Measurements from ENCODE around the gene PERM1.
A peak's percentile ranks its signal among the peaks of the same experiment; 100 is the strongest.

PERM1 gene

GRCh38 chr1:965526-966134 is 16.3 kb downstream of the PERM1 start:
- peak overlapping the region; percentile 89 for H3K27ac ChIP-seq (ENCODE audit: poor library complexity, severe bottlenecking)
- H3K36me3 ChIP-seq (ENCODE audit: low read depth): peaks cover 11% of the 10 kb centered on the region
- H3K4me1 ChIP-seq (ENCODE audit: insufficient read depth, poor library complexity, severe bottlenecking): no peaks in the 10 kb centered on the region
- DNase-seq (ENCODE audit: low spot score): no peak
- H3K4me3 ChIP-seq (ENCODE audit: severe bottlenecking): peak overlapping the region; percentile 61
- peak; percentile 0; the same call in 1 of the 3 replicates for ATAC-seq (ENCODE audit: low read depth)
- no peaks in the 10 kb centered on the region for H3K9me3 ChIP-seq (ENCODE audit: severe bottlenecking)
- TF ChIP-seq CTCF (IDR thresholded peaks at IDR 0.05; ENCODE audit: poor library complexity, severe bottlenecking): no peak
- no peaks in the 10 kb centered on the region for H3K27me3 ChIP-seq (ENCODE audit: insufficient read depth, poor library complexity, severe bottlenecking)

DNA sequence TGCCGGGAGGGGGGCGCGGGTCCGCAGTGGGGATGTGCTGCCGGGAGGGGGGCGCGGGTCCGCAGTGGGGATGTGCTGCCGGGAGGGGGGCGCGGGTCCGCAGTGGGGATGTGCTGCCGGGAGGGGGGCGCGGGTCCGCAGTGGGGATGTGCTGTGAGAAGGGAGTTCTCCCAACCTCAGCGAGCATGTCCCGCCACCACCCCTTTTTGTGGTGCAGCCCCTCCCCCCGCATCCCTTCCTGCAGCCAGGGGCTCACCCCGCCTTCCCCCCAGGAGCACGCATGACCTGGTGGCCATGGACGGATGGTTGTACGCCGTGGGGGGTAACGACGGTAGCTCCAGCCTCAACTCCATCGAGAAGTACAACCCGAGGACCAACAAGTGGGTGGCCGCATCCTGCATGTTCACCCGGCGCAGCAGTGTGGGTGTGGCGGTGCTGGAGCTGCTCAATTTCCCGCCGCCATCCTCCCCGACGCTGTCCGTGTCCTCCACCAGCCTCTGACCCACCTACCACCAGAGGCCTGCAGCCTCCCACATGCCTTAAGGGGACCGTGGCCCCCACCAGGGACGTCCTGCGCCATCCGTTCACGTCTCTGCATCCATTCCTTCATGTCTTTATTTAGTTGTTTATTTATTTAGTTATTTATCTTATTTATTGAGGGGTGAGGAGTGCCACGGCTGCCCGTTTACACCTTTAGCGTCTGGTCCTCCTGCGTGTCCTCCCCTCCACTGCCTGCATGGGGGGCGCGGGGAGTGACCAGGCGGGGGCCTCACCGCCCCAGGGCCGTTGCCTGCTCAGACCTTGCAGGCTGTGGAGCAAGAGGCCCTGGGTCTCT is 17.0 kb downstream of the PERM1 start:
- no peak for TF ChIP-seq CTCF (IDR thresholded peaks at IDR 0.05; ENCODE audit: poor library complexity, severe bottlenecking)
- Histone ChIP-seq H3K27me3 (ENCODE audit: insufficient read depth, poor library complexity, severe bottlenecking) (no peaks in the 10 kb centered on the region), H3K4me1 (ENCODE audit: insufficient read depth, poor library complexity, severe bottlenecking) (no peaks in the 10 kb centered on the region), H3K36me3 (ENCODE audit: low read depth) (peaks cover 11% of the 10 kb centered on the region), H3K27ac (ENCODE audit: poor library complexity, severe bottlenecking) (peak overlapping the region; percentile 89), H3K9me3 (ENCODE audit: severe bottlenecking) (no peaks in the 10 kb centered on the region), H3K4me3 (ENCODE audit: severe bottlenecking) (no peak overlapping the region)
- DNase-seq (ENCODE audit: low spot score) (no peak), ATAC-seq (ENCODE audit: low read depth) (no peak)

DNA sequence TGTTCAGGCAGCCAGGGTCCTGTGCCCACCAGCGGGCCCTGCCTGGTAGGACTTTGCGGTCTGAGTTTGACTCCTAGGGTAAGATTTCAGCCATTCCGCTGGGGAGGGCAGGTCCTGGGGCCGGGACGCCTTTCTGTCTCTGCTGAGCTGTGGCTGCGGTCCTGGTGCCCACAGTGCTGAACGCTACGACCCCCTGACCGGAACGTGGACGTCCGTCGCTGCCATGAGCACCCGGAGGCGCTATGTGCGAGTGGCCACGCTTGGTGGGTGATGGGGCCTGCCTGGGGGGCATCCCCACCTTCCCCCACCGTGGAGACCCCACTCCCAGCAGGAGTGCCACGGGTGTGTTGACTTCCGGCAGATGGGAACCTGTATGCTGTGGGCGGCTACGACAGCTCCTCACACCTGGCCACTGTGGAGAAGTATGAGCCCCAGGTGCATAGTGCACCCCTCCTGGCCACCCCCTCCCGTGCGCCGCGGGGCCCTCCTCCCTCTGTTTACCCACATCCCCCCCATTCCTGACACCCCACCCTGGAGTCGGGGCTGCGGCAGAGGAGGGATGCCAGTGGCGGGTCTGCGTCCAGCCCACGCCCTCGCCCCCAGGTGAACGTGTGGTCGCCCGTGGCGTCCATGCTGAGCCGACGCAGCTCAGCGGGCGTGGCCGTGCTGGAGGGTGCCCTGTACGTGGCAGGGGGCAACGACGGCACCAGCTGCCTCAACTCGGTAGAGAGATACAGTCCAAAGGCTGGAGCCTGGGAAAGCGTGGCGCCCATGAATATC is 18.0 kb downstream of the PERM1 start:
- H3K4me1 ChIP-seq (ENCODE audit: insufficient read depth, poor library complexity, severe bottlenecking): no peaks in the 10 kb centered on the region
- H3K9me3 ChIP-seq (ENCODE audit: severe bottlenecking): no peaks in the 10 kb centered on the region
- no peaks in the 10 kb centered on the region for H3K27me3 ChIP-seq (ENCODE audit: insufficient read depth, poor library complexity, severe bottlenecking)
- H3K36me3 ChIP-seq (ENCODE audit: low read depth): peaks cover 11% of the 10 kb centered on the region
- ATAC-seq (ENCODE audit: low read depth): no peak
- H3K4me3 ChIP-seq (ENCODE audit: severe bottlenecking): no peak overlapping the region
- no peak for TF ChIP-seq CTCF (IDR thresholded peaks at IDR 0.05; ENCODE audit: poor library complexity, severe bottlenecking)
- no peak overlapping the region for H3K27ac ChIP-seq (ENCODE audit: poor library complexity, severe bottlenecking)
- DNase-seq (ENCODE audit: low spot score): no peak

GRCh38 chr1:963301-963651 is 18.6 kb downstream of the PERM1 start:
- no peaks in the 10 kb centered on the region for H3K27me3 ChIP-seq (ENCODE audit: insufficient read depth, poor library complexity, severe bottlenecking)
- no peak for DNase-seq (ENCODE audit: low spot score)
- no peak for ATAC-seq (ENCODE audit: low read depth)
- no peak overlapping the region for H3K4me3 ChIP-seq (ENCODE audit: severe bottlenecking)
- no peaks in the 10 kb centered on the region for H3K4me1 ChIP-seq (ENCODE audit: insufficient read depth, poor library complexity, severe bottlenecking)
- TF ChIP-seq CTCF (IDR thresholded peaks at IDR 0.05; ENCODE audit: poor library complexity, severe bottlenecking): no peak
- H3K36me3 ChIP-seq (ENCODE audit: low read depth): peaks cover 11% of the 10 kb centered on the region
- H3K27ac ChIP-seq (ENCODE audit: poor library complexity, severe bottlenecking): no peak overlapping the region
- H3K9me3 ChIP-seq (ENCODE audit: severe bottlenecking): no peaks in the 10 kb centered on the region

Data from RWPE2 (cell line).